ENCODE results near the gene TCF7L1.

TCF7L1 gene

GRCh38 chr2:85216927-85217326 is 83.7 kb downstream of the TCF7L1 start:
- Histone ChIP-seq H3K27ac (replicated peaks) (no peak overlapping the region), H3K27me3 (ENCODE audit: insufficient read depth, poor library complexity, severe bottlenecking) (peaks cover 14% of the 10 kb centered on the region), H3K4me3 (replicated peaks; ENCODE audit: insufficient read depth, low read length) (no peak overlapping the region)
- no peak for DNase-seq (ENCODE audit: low read depth in 1 of 2, low spot score in 1 of 2)
- no peak for TF ChIP-seq SPI1 (IDR thresholded peaks at IDR 0.05; ENCODE audit: borderline replicate concordance, low read depth)
- TF ChIP-seq POLR2AphosphoS5 (IDR thresholded peaks at IDR 0.05; ENCODE audit: low read depth) = no peak
- TF ChIP-seq GABPA (IDR thresholded peaks at IDR 0.05; ENCODE audit: low read depth) = no peak
- TF ChIP-seq CTCF (IDR thresholded peaks at IDR 0.05; ENCODE audit: insufficient read depth, low read length) = no peak
- TF ChIP-seq REST (IDR thresholded peaks at IDR 0.05; ENCODE audit: insufficient replicate concordance, low read depth) = no peak

GRCh38 chr2:85221067-85221691 is 88.0 kb downstream of the TCF7L1 start:
- H3K27me3 ChIP-seq (ENCODE audit: insufficient read depth, poor library complexity, severe bottlenecking) = peaks cover 14% of the 10 kb centered on the region
- no peak overlapping the region for H3K27ac ChIP-seq (replicated peaks)
- H3K4me3 ChIP-seq (replicated peaks; ENCODE audit: insufficient read depth, low read length) = no peak overlapping the region
- no peak for DNase-seq (ENCODE audit: low read depth in 1 of 2, low spot score in 1 of 2)
- no peak for TF ChIP-seq POLR2AphosphoS5 (IDR thresholded peaks at IDR 0.05; ENCODE audit: low read depth)
- no peak for TF ChIP-seq CTCF (IDR thresholded peaks at IDR 0.05; ENCODE audit: insufficient read depth, low read length)

GRCh38 chr2:85222792-85223191 is 89.6 kb downstream of the TCF7L1 start:
- TF ChIP-seq POLR2AphosphoS5 (IDR thresholded peaks at IDR 0.05; ENCODE audit: low read depth) (no peak), REST (IDR thresholded peaks at IDR 0.05; ENCODE audit: insufficient replicate concordance, low read depth) (no peak), SPI1 (IDR thresholded peaks at IDR 0.05; ENCODE audit: borderline replicate concordance, low read depth) (no peak), CTCF (IDR thresholded peaks at IDR 0.05; ENCODE audit: insufficient read depth, low read length) (no peak), GABPA (IDR thresholded peaks at IDR 0.05; ENCODE audit: low read depth) (no peak)
- DNase-seq (ENCODE audit: low read depth in 1 of 2, low spot score in 1 of 2) = no peak
- Histone ChIP-seq H3K27me3 (ENCODE audit: insufficient read depth, poor library complexity, severe bottlenecking) (peaks cover 5% of the 10 kb centered on the region), H3K4me3 (replicated peaks; ENCODE audit: insufficient read depth, low read length) (no peak overlapping the region), H3K27ac (replicated peaks) (no peak overlapping the region)

- no peak overlapping the region for H3K4me3 ChIP-seq (replicated peaks; ENCODE audit: insufficient read depth, low read length)
- no peak for DNase-seq (ENCODE audit: low read depth in 1 of 2, low spot score in 1 of 2)
- H3K27ac ChIP-seq (replicated peaks) = no peak overlapping the region
- TF ChIP-seq SPI1 (IDR thresholded peaks at IDR 0.05; ENCODE audit: borderline replicate concordance, low read depth) (no peak), POLR2AphosphoS5 (IDR thresholded peaks at IDR 0.05; ENCODE audit: low read depth) (no peak), REST (IDR thresholded peaks at IDR 0.05; ENCODE audit: insufficient replicate concordance, low read depth) (no peak), CTCF (IDR thresholded peaks at IDR 0.05; ENCODE audit: insufficient read depth, low read length) (no peak), GABPA (IDR thresholded peaks at IDR 0.05; ENCODE audit: low read depth) (no peak)
- peaks cover 3% of the 10 kb centered on the region for H3K27me3 ChIP-seq (ENCODE audit: insufficient read depth, poor library complexity, severe bottlenecking)
These were observed 93.6 kb downstream of the TCF7L1 start for GRCh38 chr2:85226783-85227182.

Measured in HL-60 (cell line).